ENCODE data around the gene ENPP3. TPM values are rescaled to one million over a fixed set of nuclear protein-coding genes. Genes with fewer than 3 reads are reported as not detected.

The ENPP3 gene
- total and polyA plus RNA-seq, 2 donors (not counting 1 experiment from before 2014, with no cell fraction given), result 0.18 to 0.25 TPM

GRCh38 chr6:131588643-131589042, 48.5 kb upstream of the ENPP3 start:
- Histone ChIP-seq H3K79me2 (ENCODE audit: control insufficient read depth, insufficient read depth, low read length) (no peaks in the 10 kb centered on the region), H3K27me3 (replicated peaks in 1 of 4; ENCODE audit: control extremely low read depth in 1 of 4, control insufficient read depth in 3 of 4, insufficient read depth in 4 of 4, low read length in 3 of 4) (no peaks in the 10 kb centered on the region), H3K9ac (ENCODE audit: low read length) (no peak overlapping the region), H3K36me3 (replicated peaks in 1 of 2; ENCODE audit: control extremely low read depth in 1 of 2, control insufficient read depth in 1 of 2, extremely low read depth in 1 of 2, insufficient read depth in 2 of 2, low read length in 1 of 2) (peaks cover 25 to 78% of the 10 kb centered on the region in 2 experiments), H3K4me1 (ENCODE audit: control insufficient read depth in 2 of 2, insufficient read depth in 2 of 2, low read length in 2 of 2) (no peaks in the 10 kb centered on the region), H3K27ac (ENCODE audit: low read length in 2 of 2) (no peak overlapping the region), H4K20me1 (ENCODE audit: control insufficient read depth, insufficient read depth, low read length, poor library complexity, severe bottlenecking) (no peaks in the 10 kb centered on the region), H3K9me3 (ENCODE audit: control extremely low read depth in 1 of 3, control insufficient read depth in 2 of 3, insufficient read depth in 1 of 3, low read length in 2 of 3) (no peaks in the 10 kb centered on the region), H2AFZ (ENCODE audit: insufficient read depth, low read depth, low read length, poor library complexity, severe bottlenecking) (no peak overlapping the region), H3K4me2 (replicated peaks; ENCODE audit: low read depth, low read length, poor library complexity, severe bottlenecking) (no peak overlapping the region), H3K4me3 (ENCODE audit: control extremely low read depth in 1 of 5, extremely low read depth in 1 of 5, insufficient read depth in 1 of 5, low read depth in 2 of 5, low read length in 4 of 5) (no peak overlapping the region)
- Mint-ChIP-seq H3K4me1 (no peaks in the 10 kb centered on the region), H3K27ac (no peak overlapping the region), H3K27me3 (no peaks in the 10 kb centered on the region), H3K4me3 (no peak overlapping the region), H3K9me3 (ENCODE audit: insufficient read depth) (no peaks in the 10 kb centered on the region)
- DNase-seq (no peak), ATAC-seq (ENCODE audit: low read depth) (no peak)
- ChIA-PET POLR2A (no interaction called here), CTCF (no interaction called here)
- TF ChIP-seq EZH2 (IDR thresholded peaks at IDR 0.05; ENCODE audit: borderline replicate concordance, insufficient read depth, low read depth, low read length, poor library complexity, severe bottlenecking) (no peak), CTCF (IDR thresholded peaks at IDR 0.05) (no peak)
- 100% methylated on average over 2 of the region's 2 CpGs for WGBS (ENCODE audit: insufficient coverage)
- intact Hi-C loops (cut with micrococcal nuclease), result no loop called here

- intact Hi-C loops (cut with micrococcal nuclease), result loop anchor here (10.0 kb wide), 1 partner anchor 1528 kb away; no protein-coding TSS in a partner anchor
- CTCF ChIA-PET, result no interaction called here
- Mint-ChIP-seq H3K27me3 (no peaks in the 10 kb centered on the region), H3K4me3 (no peak overlapping the region), H3K27ac (no peak overlapping the region), H3K9me3 (ENCODE audit: insufficient read depth) (no peaks in the 10 kb centered on the region), H3K4me1 (no peaks in the 10 kb centered on the region)
- peaks cover 35 to 74% of the 10 kb centered on the region in 2 experiments for H3K36me3 ChIP-seq (replicated peaks in 1 of 2; ENCODE audit: control extremely low read depth in 1 of 2, control insufficient read depth in 1 of 2, extremely low read depth in 1 of 2, insufficient read depth in 2 of 2, low read length in 1 of 2)
- H2AFZ ChIP-seq (ENCODE audit: insufficient read depth, low read depth, low read length, poor library complexity, severe bottlenecking), result no peak overlapping the region
- H4K20me1 ChIP-seq (ENCODE audit: control insufficient read depth, insufficient read depth, low read length, poor library complexity, severe bottlenecking), result no peaks in the 10 kb centered on the region
- TF ChIP-seq CTCF (IDR thresholded peaks at IDR 0.05) (no peak), EZH2 (IDR thresholded peaks at IDR 0.05; ENCODE audit: borderline replicate concordance, insufficient read depth, low read depth, low read length, poor library complexity, severe bottlenecking) (no peak)
- H3K4me1 ChIP-seq (ENCODE audit: control insufficient read depth in 2 of 2, insufficient read depth in 2 of 2, low read length in 2 of 2), result no peaks in the 10 kb centered on the region
- no peak overlapping the region for H3K27ac ChIP-seq (ENCODE audit: low read length in 2 of 2)
- H3K9ac ChIP-seq (ENCODE audit: low read length), result no peak overlapping the region
- no peaks in the 10 kb centered on the region for H3K27me3 ChIP-seq (replicated peaks in 1 of 4; ENCODE audit: control extremely low read depth in 1 of 4, control insufficient read depth in 3 of 4, insufficient read depth in 4 of 4, low read length in 3 of 4)
- WGBS (ENCODE audit: insufficient coverage), result no CpG with 5 or more reads among the region's 2 CpGs
- POLR2A ChIA-PET, result no interaction called here
- no peak overlapping the region for H3K4me3 ChIP-seq (ENCODE audit: control extremely low read depth in 1 of 5, extremely low read depth in 1 of 5, insufficient read depth in 1 of 5, low read depth in 2 of 5, low read length in 4 of 5)
- no peak for DNase-seq
- H3K4me2 ChIP-seq (replicated peaks; ENCODE audit: low read depth, low read length, poor library complexity, severe bottlenecking), result no peak overlapping the region
- no peaks in the 10 kb centered on the region for H3K79me2 ChIP-seq (ENCODE audit: control insufficient read depth, insufficient read depth, low read length)
- no peaks in the 10 kb centered on the region for H3K9me3 ChIP-seq (ENCODE audit: control extremely low read depth in 1 of 3, control insufficient read depth in 2 of 3, insufficient read depth in 1 of 3, low read length in 2 of 3)
- ATAC-seq (ENCODE audit: low read depth), result no peak
Observed at GRCh38 chr6:131592935-131593334, 44.2 kb upstream of the ENPP3 start.
